Astrocyte of the spinal cord (primary cell): ENCODE measurements around the gene TRHDE.

ENCODE experiments used
- DNase-seq: peaks from one replicate; pipeline ENCODE4 v3.0.0; 2011; ENCODE audit warnings: low read depth, low spot score
- H3K4me3 ChIP-seq: 2 replicates; pipeline ENCODE4 v1.5.1; 2011; ENCODE audit warnings: low read depth, mild to moderate bottlenecking, low read length, moderate library complexity
- in situ Hi-C: cut with HindIII; loops from 2 replicates; pipeline ENCODE4 v1.10.0; 2017; ENCODE audit warnings: low sequenced_read_pairs
- TF ChIP-seq, protein P1 (sequence below): IDR thresholded peaks from 2 replicates; pipeline ENCODE4 v1.5.1; 2012; ENCODE audit warnings: low read depth, mild to moderate bottlenecking, low read length, inconsistent platforms

Gene TRHDE

DNA sequence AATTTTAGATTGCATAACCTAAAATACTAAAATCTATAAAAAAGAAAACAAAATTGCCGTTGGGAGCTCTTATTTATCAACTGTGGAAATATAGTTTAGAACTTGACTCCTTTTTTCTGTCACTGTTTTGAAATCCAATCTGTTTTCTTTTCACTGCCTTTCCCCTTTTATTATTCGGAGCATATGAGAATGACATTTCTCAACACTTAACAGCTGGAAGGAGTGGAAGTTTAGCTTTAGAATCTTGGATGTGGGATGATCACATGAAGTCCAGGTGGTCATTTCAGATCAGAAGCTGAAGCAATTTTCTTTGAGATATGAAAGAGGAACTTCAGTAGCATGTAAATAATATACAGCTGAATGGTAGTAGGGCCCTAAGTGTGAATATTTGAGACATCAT is 16.7 kb downstream of the TRHDE start:
- peak; percentile 20 for DNase-seq
- no peak overlapping the region for H3K4me3 ChIP-seq
- TF ChIP-seq, protein P1, sequence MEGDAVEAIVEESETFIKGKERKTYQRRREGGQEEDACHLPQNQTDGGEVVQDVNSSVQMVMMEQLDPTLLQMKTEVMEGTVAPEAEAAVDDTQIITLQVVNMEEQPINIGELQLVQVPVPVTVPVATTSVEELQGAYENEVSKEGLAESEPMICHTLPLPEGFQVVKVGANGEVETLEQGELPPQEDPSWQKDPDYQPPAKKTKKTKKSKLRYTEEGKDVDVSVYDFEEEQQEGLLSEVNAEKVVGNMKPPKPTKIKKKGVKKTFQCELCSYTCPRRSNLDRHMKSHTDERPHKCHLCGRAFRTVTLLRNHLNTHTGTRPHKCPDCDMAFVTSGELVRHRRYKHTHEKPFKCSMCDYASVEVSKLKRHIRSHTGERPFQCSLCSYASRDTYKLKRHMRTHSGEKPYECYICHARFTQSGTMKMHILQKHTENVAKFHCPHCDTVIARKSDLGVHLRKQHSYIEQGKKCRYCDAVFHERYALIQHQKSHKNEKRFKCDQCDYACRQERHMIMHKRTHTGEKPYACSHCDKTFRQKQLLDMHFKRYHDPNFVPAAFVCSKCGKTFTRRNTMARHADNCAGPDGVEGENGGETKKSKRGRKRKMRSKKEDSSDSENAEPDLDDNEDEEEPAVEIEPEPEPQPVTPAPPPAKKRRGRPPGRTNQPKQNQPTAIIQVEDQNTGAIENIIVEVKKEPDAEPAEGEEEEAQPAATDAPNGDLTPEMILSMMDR = no peak
- in situ Hi-C loops = no loop called here

DNA sequence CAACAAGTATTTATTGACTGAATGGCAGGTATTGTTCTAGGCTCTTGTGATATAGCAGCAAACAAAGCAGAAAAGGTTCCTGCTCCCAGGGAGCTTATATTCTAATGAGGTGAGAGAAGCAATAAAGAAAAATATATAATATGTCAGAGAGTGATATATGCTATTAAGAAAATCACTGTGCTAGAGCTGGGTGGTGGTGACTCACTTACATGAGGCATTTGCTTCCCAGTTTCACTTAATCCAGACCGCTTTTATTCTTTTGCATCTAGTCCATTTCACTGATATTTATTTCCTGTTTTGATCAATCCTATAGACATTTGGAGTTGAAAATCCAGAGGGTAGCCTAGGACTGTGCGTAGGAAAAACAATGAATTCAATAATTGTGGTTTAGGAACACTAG is 17.5 kb downstream of the TRHDE start:
- TF ChIP-seq, protein P1 = no peak
- DNase-seq = peak; percentile 58
- no peak overlapping the region for H3K4me3 ChIP-seq
- in situ Hi-C loops = no loop called here

DNA sequence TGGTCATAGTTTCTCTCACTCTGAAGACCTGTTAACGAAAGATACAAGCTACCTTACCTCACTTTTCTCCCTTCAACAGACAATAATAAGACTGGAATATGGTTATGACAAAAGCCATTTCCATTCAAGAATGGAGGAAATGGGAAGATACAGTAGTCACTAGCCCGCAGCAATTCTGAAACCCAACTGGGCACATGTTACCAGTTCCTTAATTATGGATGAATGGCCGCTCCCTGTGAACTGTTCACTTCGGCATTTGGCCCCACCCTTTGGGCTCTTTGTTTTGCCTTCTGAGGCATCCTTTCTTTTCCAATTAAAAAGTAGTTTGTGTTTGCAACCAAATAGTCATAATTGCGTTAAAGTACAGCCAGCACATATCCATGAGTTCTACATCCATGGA is 19.0 kb downstream of the TRHDE start:
- TF ChIP-seq, protein P1 = no peak
- in situ Hi-C loops = no loop called here
- DNase-seq = no peak
- H3K4me3 ChIP-seq = no peak overlapping the region

DNA sequence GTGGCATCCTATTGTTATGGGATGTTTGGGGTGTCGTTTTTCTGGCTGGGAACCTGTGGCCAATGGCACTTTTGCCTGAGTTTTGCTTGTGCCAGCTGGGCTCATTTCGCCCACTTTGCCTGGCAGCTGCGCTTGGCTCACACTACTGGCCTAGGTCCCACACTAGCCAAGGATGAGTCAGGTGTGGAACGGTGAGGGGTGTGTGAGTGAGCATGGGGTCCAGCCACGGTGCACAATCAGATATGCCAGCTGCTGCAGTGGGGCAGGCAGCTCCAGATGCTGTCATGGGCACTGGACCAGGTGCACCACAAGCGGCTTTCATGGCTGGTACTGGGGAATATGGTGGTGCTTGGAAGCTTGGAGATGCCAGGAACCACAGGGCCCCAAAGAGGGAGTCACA is 21.5 kb downstream of the TRHDE start:
- DNase-seq = no peak
- TF ChIP-seq, protein P1 = no peak
- in situ Hi-C loops = no loop called here
- no peak overlapping the region for H3K4me3 ChIP-seq

DNA sequence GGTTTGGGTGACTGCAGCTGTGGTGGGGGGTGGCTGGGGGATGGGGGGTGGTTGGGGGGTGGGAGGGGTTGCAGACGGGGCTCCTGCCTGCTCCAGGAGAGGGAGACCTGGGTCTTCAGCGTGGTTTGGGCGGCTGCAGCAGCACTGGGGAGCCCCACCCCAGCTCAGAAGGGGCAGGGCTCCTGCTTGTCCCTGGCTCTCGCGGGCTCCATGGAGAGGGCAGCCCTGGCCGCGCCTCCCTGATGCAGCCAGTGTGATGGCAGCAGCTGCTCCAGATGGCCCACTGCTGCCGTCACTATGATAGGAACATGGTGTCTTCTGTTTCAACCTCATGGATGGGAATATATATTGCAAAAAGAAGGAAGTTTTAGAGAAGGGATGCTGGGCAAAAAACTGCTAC is 22.9 kb downstream of the TRHDE start:
- TF ChIP-seq, protein P1 = no peak

DNA sequence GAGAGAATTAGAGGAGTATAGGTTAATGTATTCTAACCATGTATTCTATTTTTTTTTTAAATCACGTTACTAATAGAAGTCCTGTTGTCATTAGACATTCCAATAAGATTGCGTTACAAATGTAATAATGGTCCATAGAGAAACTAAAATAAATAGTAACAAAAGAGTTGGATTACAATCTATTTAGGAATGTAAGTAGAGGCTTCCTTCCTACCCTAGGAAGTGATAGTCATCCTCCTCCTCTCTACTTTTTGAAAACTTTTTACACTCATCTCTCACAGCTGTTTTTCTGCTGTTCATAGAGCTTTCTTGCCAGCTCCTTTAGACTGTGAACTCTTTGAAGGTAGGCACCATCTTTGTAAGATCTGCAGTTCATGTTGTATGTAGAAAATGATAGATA is 23.6 kb downstream of the TRHDE start:
- DNase-seq = peak; percentile 76
- TF ChIP-seq, protein P1 = no peak
- no peak overlapping the region for H3K4me3 ChIP-seq
- in situ Hi-C loops = no loop called here

More for the DNA sequence above, 22.9 kb downstream of the TRHDE start:
- no peak overlapping the region for H3K4me3 ChIP-seq
- in situ Hi-C loops = no loop called here
- DNase-seq = peak; percentile 42

DNA sequence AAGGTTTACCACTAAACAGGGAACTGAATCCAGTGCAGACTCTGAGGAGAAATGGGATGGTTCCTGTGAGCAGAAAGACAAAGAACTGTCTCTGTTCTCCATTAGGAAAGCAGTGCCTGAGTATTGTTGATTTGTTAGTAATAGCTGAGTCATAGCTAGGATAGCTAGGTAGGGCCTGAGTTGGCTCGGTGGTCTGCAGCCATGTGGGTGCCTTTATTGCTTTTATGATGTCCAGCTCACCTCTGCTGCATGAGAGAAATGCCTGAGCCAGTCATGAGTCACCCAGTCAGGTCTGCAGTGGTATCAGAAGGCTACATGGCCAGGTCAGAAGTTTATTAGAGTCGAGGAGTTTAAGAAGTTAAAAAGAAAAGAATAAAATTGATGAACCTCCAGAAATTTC is 24.2 kb downstream of the TRHDE start:
- peak; percentile 89 for DNase-seq
- no peak overlapping the region for H3K4me3 ChIP-seq
- in situ Hi-C loops = no loop called here
- TF ChIP-seq, protein P1 = no peak
